ENCODE data around the gene METTL15.

- TF ChIP-seq EZH2 (IDR thresholded peaks at IDR 0.05): no peak
- no peak for TF ChIP-seq CTCF (IDR thresholded peaks at IDR 0.05)
These were observed 190.0 kb downstream of the METTL15 start for GRCh38 chr11:28298209-28298608.

All from neural progenitor cell (in vitro differentiated cells).